ENCODE results near the gene PNKP.

DNA sequence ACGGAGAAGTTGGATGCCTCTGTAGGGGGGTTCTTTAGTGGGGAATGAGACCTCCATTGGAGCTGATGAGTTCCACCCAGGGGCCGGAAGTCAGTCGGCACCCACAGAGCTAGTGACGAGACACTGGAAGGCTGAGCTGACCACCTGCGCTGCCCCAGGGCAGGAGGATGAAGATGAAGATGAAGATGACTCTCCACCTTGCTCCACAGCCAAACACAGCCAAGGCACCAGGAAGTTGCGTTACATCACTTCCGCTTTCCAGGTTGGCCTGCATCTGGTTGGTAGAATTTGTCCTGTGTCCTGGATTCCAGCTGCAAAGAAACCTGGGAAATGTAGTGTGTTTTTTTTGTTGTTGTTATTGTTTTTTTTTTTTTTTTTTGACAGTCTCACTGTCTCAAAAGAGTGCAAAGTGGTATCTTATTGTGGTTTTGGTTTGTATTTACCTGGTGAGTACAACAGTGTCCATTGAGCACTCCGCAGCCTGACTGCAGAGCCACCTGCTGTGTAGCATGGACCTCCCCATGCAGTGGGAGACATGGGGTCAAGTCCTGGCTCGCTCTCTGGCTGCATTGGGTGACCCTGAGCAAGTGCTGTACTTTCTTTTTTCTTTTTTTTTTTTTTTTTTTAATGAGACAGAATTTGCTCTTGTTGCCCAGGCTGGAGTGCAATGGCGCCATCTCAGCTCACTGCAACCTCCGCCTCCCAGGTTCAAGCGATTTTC, 12.0 kb upstream of the PNKP start:
- TF ChIP-seq, protein P1, sequence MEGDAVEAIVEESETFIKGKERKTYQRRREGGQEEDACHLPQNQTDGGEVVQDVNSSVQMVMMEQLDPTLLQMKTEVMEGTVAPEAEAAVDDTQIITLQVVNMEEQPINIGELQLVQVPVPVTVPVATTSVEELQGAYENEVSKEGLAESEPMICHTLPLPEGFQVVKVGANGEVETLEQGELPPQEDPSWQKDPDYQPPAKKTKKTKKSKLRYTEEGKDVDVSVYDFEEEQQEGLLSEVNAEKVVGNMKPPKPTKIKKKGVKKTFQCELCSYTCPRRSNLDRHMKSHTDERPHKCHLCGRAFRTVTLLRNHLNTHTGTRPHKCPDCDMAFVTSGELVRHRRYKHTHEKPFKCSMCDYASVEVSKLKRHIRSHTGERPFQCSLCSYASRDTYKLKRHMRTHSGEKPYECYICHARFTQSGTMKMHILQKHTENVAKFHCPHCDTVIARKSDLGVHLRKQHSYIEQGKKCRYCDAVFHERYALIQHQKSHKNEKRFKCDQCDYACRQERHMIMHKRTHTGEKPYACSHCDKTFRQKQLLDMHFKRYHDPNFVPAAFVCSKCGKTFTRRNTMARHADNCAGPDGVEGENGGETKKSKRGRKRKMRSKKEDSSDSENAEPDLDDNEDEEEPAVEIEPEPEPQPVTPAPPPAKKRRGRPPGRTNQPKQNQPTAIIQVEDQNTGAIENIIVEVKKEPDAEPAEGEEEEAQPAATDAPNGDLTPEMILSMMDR (conservative IDR thresholded peaks at IDR 0.05; ENCODE audit: low read length) = no peak
- no peak for TF ChIP-seq EZH2phosphoT487 (IDR thresholded peaks at IDR 0.05; ENCODE audit: borderline replicate concordance)
